ENCODE measurements around the gene TM4SF20. TPM values are rescaled to one million over a fixed set of nuclear protein-coding genes. Genes with fewer than 3 reads are reported as not detected.

TM4SF20 gene
- total RNA-seq, 1 experiment from 2014 or later = not detected

- H3K36me3 ChIP-seq (ENCODE audit: insufficient read depth, low read length, poor library complexity, severe bottlenecking) = no peaks in the 10 kb centered on the region
- no peak overlapping the region for H3K27ac ChIP-seq (ENCODE audit: low read depth, low read length, poor library complexity, severe bottlenecking)
- POLR2A ChIA-PET (ENCODE audit: low non-redundant PET) = no interaction called here
- DNase-seq (ENCODE audit: low spot score) = no peak
- H3K9me3 ChIP-seq (ENCODE audit: low read depth, low read length, poor library complexity, severe bottlenecking) = no peaks in the 10 kb centered on the region
- CTCF ChIA-PET = no interaction called here
- no TSS peak for BruUV-seq (replicated peaks)
- TF ChIP-seq EZH2 (IDR thresholded peaks at IDR 0.05; ENCODE audit: borderline replicate concordance, low read depth, low read length, poor library complexity, severe bottlenecking) = no peak
- TF ChIP-seq CTCF (conservative IDR thresholded peaks at IDR 0.05; ENCODE audit: low read depth, low read length) = no peak
- H3K4me1 ChIP-seq (ENCODE audit: insufficient read depth, low read length, poor library complexity, severe bottlenecking) = no peaks in the 10 kb centered on the region
- no peaks in the 10 kb centered on the region for H3K27me3 ChIP-seq (replicated peaks; ENCODE audit: insufficient read depth, low read depth, low read length, poor library complexity)
- no peak overlapping the region for H3K4me3 ChIP-seq (ENCODE audit: low read depth, low read length, poor library complexity, severe bottlenecking)
- intact Hi-C loops (cut with micrococcal nuclease; ENCODE audit: unreplicated experiment) = no loop called here
Observed at GRCh38 chr2:227312579-227312978, 66.5 kb downstream of the TM4SF20 start.

Other genes with a start within 250 kb of the TM4SF20 start
- 0.11 TPM in 1 of 2 replicates, not detected in the other for gene COL4A4, start 215.1 kb downstream of the TM4SF20 start, total RNA-seq (2021)
- gene COL4A3, start 214.7 kb downstream of the TM4SF20 start, total RNA-seq (2021) = not detected in 2 replicates
- gene MFF, start 54.1 kb downstream of the TM4SF20 start, total RNA-seq (2021) = 113 and 116 TPM in 2 replicates
- gene SCYGR1, start 8.6 kb upstream of the TM4SF20 start, total RNA-seq (2021) = not detected in 2 replicates
- gene AGFG1, start 92.8 kb upstream of the TM4SF20 start, total RNA-seq (2021) = 118 and 122 TPM in 2 replicates
- not detected in 2 replicates for gene SCYGR2, start 219.6 kb upstream of the TM4SF20 start, total RNA-seq (2021)
- gene SCYGR3, start 235.5 kb upstream of the TM4SF20 start, total RNA-seq (2021) = not detected in 2 replicates
- not detected in 2 replicates for gene SCYGR4, start 238.2 kb upstream of the TM4SF20 start, total RNA-seq (2021)

All from A673 (cell line).